ENCODE data around the gene KIF11.

The KIF11 gene

DNA sequence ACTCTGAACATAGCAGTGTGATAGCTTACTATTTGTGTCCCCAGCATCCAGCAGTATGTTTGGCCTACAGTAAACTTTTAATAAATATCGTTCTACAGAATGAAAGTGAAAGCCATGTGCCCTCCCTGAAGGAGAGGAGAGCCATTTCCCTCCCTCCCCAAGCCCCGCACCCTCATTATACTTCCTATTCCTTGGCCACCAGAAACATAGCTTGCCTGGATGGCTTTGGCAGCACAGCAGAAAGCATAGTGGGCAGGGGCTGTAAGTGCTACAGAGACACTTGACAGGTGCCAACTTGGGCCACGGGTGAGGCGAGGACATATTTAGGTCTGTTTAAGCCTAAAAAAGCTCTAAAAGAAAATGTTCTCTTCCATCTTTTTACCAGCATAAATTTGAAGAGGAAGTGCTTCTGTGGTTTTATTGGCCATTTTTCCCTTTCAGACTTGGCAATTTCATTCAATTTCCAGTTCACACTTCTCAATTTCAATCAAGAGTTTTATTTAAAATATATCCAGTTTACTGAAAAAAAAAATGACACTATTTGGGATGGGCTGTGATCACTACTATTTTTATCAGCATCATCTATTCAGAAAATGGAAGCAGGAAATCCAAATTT, 109.5 kb downstream of the KIF11 start:
- DNase-seq (ENCODE audit: low spot score), result no peak

Measured in HuH-7.5 (cell line).